Liver (tissue), 9 donors: ENCODE results near the gene BBS10. TPM values are rescaled to one million over a fixed set of nuclear protein-coding genes. Genes with fewer than 3 reads are reported as not detected.

Source experiments
- DNase-seq: peaks from one replicate; pipeline ENCODE4 v3.0.0-alpha.2; 2017; ENCODE audit warnings: low spot score
- H3K27ac ChIP-seq, 2 donors: one replicate each; pipeline ENCODE4 v1.7.0; 2013; ENCODE audit warnings: inconsistent platforms in 2 of 2, low read length in 2 of 2, control low read depth in 1 of 2, low read depth in 1 of 2, mild to moderate bottlenecking in 1 of 2
- H3K27me3 ChIP-seq, 4 donors: one replicate each; pipeline versions ENCODE4 v1.6.1 to v1.7.0; 2013; ENCODE audit warnings: low read length in 3 of 4, inconsistent platforms in 1 of 4, mild to moderate bottlenecking in 1 of 4, moderate library complexity in 1 of 4; ENCODE audit not compliant: control insufficient read depth in 4 of 4, insufficient read depth in 4 of 4
- H3K36me3 ChIP-seq, 4 donors: one replicate each; pipeline versions ENCODE4 v1.6.1 to v1.7.0; 2013; ENCODE audit warnings: low read length in 3 of 4, mild to moderate bottlenecking in 3 of 4, low read depth in 1 of 4, moderate library complexity in 1 of 4; ENCODE audit not compliant: control insufficient read depth in 4 of 4, insufficient read depth in 3 of 4
- H3K4me1 ChIP-seq, 4 donors: one replicate each; pipeline versions ENCODE4 v1.6.1 to v1.7.0; 2013; ENCODE audit warnings: low read length in 3 of 4, mild to moderate bottlenecking in 3 of 4, moderate library complexity in 1 of 4; ENCODE audit not compliant: control insufficient read depth in 4 of 4, insufficient read depth in 4 of 4
- H3K4me3 ChIP-seq, 3 donors: one replicate each; pipeline versions ENCODE4 v1.6.1 to v1.7.0; 2013; ENCODE audit warnings: low read length in 3 of 3, control low read depth in 1 of 3, low read depth in 1 of 3, mild to moderate bottlenecking in 1 of 3
- H3K9ac ChIP-seq, 2 donors: one replicate each; pipeline ENCODE4 v1.7.0; 2013; ENCODE audit warnings: low read length in 2 of 2, mild to moderate bottlenecking in 2 of 2, moderate library complexity in 2 of 2, control low read depth in 1 of 2, low read depth in 1 of 2
- H3K9me3 ChIP-seq, 4 donors: one replicate each; pipeline versions ENCODE4 v1.6.1 to v1.7.0; 2013; ENCODE audit warnings: low read length in 3 of 4; ENCODE audit not compliant: control insufficient read depth in 4 of 4
- ATF3 ChIP-seq: IDR thresholded peaks from 2 replicates; pipeline ENCODE4 v1.6.1; 2016; ENCODE audit warnings: antibody characterized with exemption
- CTCF ChIP-seq: fragments of 150-350 bp; IDR thresholded peaks from 2 replicates; pipeline ENCODE4 v1.5.1; 2017; ENCODE audit warnings: improper control_type of control experiment, low read depth, low read length; ENCODE audit not compliant: missing input control
- EGR1 ChIP-seq, 2 donors: IDR thresholded peaks; 2 replicates each; pipeline ENCODE4 v1.6.1; 2016 to 2018; ENCODE audit warnings: antibody characterized with exemption in 2 of 2, low read depth in 2 of 2
- FOXA1 ChIP-seq: IDR thresholded peaks from 2 replicates; pipeline ENCODE4 v1.6.1; 2016; ENCODE audit warnings: antibody characterized with exemption
- HNF4A ChIP-seq, 2 donors: conservative IDR thresholded peaks; 2 replicates each; pipeline ENCODE4 v1.6.1; 2016; ENCODE audit warnings: antibody characterized with exemption in 2 of 2, mild to moderate bottlenecking in 2 of 2
- HNF4G ChIP-seq: IDR thresholded peaks from 2 replicates; pipeline ENCODE4 v1.6.1; 2016; ENCODE audit warnings: antibody characterized with exemption
- MAX ChIP-seq: IDR thresholded peaks from 2 replicates; pipeline ENCODE4 v1.6.1; 2016; ENCODE audit warnings: antibody characterized with exemption
- NR2F2 ChIP-seq: IDR thresholded peaks from 2 replicates; pipeline ENCODE4 v1.6.1; 2016; ENCODE audit warnings: antibody characterized with exemption
- REST ChIP-seq: IDR thresholded peaks from 2 replicates; pipeline ENCODE4 v1.6.1; 2016; ENCODE audit warnings: antibody characterized with exemption, mild to moderate bottlenecking
- SP1 ChIP-seq: IDR thresholded peaks from 2 replicates; pipeline ENCODE4 v1.6.1; 2018; ENCODE audit warnings: antibody characterized with exemption, mild to moderate bottlenecking
- TAF1 ChIP-seq: conservative IDR thresholded peaks from 2 replicates; pipeline ENCODE4 v1.6.1; 2016; ENCODE audit warnings: antibody characterized with exemption, mild to moderate bottlenecking
- YY1 ChIP-seq: IDR thresholded peaks from 2 replicates; pipeline ENCODE4 v1.6.1; 2016; ENCODE audit warnings: antibody characterized with exemption, mild to moderate bottlenecking
- ZBTB33 ChIP-seq: IDR thresholded peaks from 2 replicates; pipeline ENCODE4 v1.6.1; 2016; ENCODE audit warnings: antibody characterized with exemption
- WGBS: extraction: QIAGEN DNeasy Blood & Tissue Kit; methylation state at CpG from one replicate; pipeline ENCODE4 v1.1.7; 2013; 5-methylcytosine and 5-hydroxymethylcytosine counted together
- polyA plus RNA-seq, 2 donors: library from polyadenylated mRNA; stranded (reverse) in 1 of 2; unstranded in 1 of 2; fragments of 200-250 nt in 1 of 2; fragments of >200 nt in 1 of 2; fragmentation: Nextera tagmentation in 1 of 2; extraction: Ambion mirVana in 1 of 2; gene quantifications; one replicate each; pipeline versions ENCODE4 v1.2.1 to v1.2.3, GENCODE V29; 2013 to 2015
- total RNA-seq, 2 donors: library from RNA; depleted of rRNA; stranded (reverse); fragments of >200 nt; gene quantifications; one replicate each; pipeline ENCODE4 v1.2.3, GENCODE V29; 2014
- donor health status: healthy.
- donor health status: healthy.
- donor health status: healthy.
- donor health status: healthy.
- donor health status: healthy.

BBS10 gene
- total and polyA plus RNA-seq, 4 donors, result 2.5 to 6.7 (median 4.0) TPM

GRCh38 chr12:76337583-76337982, 10.6 kb downstream of the BBS10 start:
- H3K27ac ChIP-seq, result no peak overlapping the region
- no peak overlapping the region for H3K9ac ChIP-seq
- H3K4me1 ChIP-seq, result no peaks in the 10 kb centered on the region
- no peak for DNase-seq
- TF ChIP-seq EGR1 (IDR thresholded peaks at IDR 0.05; ENCODE audit: low read depth in 2 of 2) (no peak), MAX (no peak), FOXA1 (no peak), REST (no peak), NR2F2 (no peak), CTCF (no peak), TAF1 (no peak), SP1 (no peak)
- no peak overlapping the region for H3K4me3 ChIP-seq
- no peaks in the 10 kb centered on the region for H3K9me3 ChIP-seq
- WGBS, result 80% methylated on average over 3 of the region's 3 CpGs
- H3K36me3 ChIP-seq, result no peaks in the 10 kb centered on the region
- H3K27me3 ChIP-seq, result no peaks in the 10 kb centered on the region

GRCh38 chr12:76332606-76333005, 15.6 kb downstream of the BBS10 start:
- Histone ChIP-seq H3K9me3 (no peaks in the 10 kb centered on the region), H3K4me3 (no peak overlapping the region), H3K4me1 (no peaks in the 10 kb centered on the region), H3K27ac (no peak overlapping the region), H3K36me3 (no peaks in the 10 kb centered on the region), H3K9ac (no peak overlapping the region), H3K27me3 (no peaks in the 10 kb centered on the region)
- TF ChIP-seq ZBTB33 (no peak), MAX (no peak), ATF3 (no peak), TAF1 (no peak), YY1 (no peak), NR2F2 (no peak), EGR1 (IDR thresholded peaks at IDR 0.05; ENCODE audit: low read depth in 2 of 2) (no peak), HNF4A (conservative IDR thresholded peaks at IDR 0.05) (no peak), HNF4G (no peak), SP1 (no peak)
- DNase-seq, result no peak
- 58% methylated on average over 1 of the region's 1 CpG for WGBS
